Hepatocyte (in vitro differentiated cells): ENCODE data around the gene LSR. TPM values are rescaled to one million over a fixed set of nuclear protein-coding genes. Genes with fewer than 3 reads are reported as not detected.

Experiments
- DNase-seq: peaks from one replicate; pipeline ENCODE4 v3.0.0-alpha.2; 2016; ENCODE audit warnings: low spot score
- H2AFZ ChIP-seq: fragments of 200-600 bp; sonication (generic); 2 replicates; pipeline ENCODE4 v1.6.0; 2016; ENCODE audit warnings: antibody characterized with exemption, mild to moderate bottlenecking
- H3K27ac ChIP-seq: fragments of 200-600 bp; sonication (generic); 2 replicates; pipeline ENCODE4 v1.5.1; 2016; ENCODE audit warnings: mild to moderate bottlenecking
- H3K27me3 ChIP-seq: fragments of 200-600 bp; sonication (generic); 2 replicates; pipeline ENCODE4 v1.6.1; 2016
- H3K36me3 ChIP-seq: fragments of 200-600 bp; sonication (generic); replicated peaks from 2 replicates; pipeline ENCODE4 v1.5.1; 2016; ENCODE audit warnings: low read depth; ENCODE audit not compliant: insufficient read depth
- H3K4me1 ChIP-seq: fragments of 200-600 bp; sonication (generic); 2 replicates; pipeline ENCODE4 v1.5.1; 2016; ENCODE audit warnings: mild to moderate bottlenecking, moderate library complexity; ENCODE audit not compliant: insufficient read depth
- H3K4me2 ChIP-seq: fragments of 200-600 bp; sonication (generic); 2 replicates; pipeline ENCODE4 v1.6.0; 2016
- H3K4me3 ChIP-seq: fragments of 200-600 bp; sonication (generic); 2 replicates; pipeline ENCODE4 v1.5.1; 2016; ENCODE audit warnings: mild to moderate bottlenecking
- H3K79me2 ChIP-seq: fragments of 200-600 bp; sonication (generic); 2 replicates; pipeline ENCODE4 v1.6.0; 2017; ENCODE audit warnings: mild to moderate bottlenecking
- H3K9me2 ChIP-seq: fragments of 200-600 bp; sonication (generic); replicated peaks from 2 replicates; pipeline ENCODE4 v1.6.0; 2017; ENCODE audit warnings: mild to moderate bottlenecking; ENCODE audit not compliant: insufficient read depth
- H3K9me3 ChIP-seq: fragments of 200-600 bp; sonication (generic); 2 replicates; pipeline ENCODE4 v1.5.1; 2016; ENCODE audit warnings: low read depth, mild to moderate bottlenecking
- H4K20me1 ChIP-seq: fragments of 200-600 bp; sonication (generic); 2 replicates; pipeline ENCODE4 v1.6.0; 2016; ENCODE audit warnings: mild to moderate bottlenecking; ENCODE audit not compliant: insufficient read depth, poor library complexity, severe bottlenecking
- CTCF ChIP-seq: fragments of 200-600 bp; sonication (generic); IDR thresholded peaks from 2 replicates; pipeline ENCODE4 v1.5.1; 2016; ENCODE audit warnings: antibody characterized with exemption, mild to moderate bottlenecking; ENCODE audit not compliant: poor library complexity
- EZH2 ChIP-seq: fragments of 200-600 bp; sonication (generic); IDR thresholded peaks from 2 replicates; pipeline ENCODE4 v1.6.1; 2016; ENCODE audit warnings: antibody characterized with exemption, mild to moderate bottlenecking, borderline replicate concordance
- EZH2phosphoT487 ChIP-seq: fragments of 200-600 bp; sonication (generic); IDR thresholded peaks from one replicate; pipeline ENCODE4 v1.6.1; 2018; ENCODE audit warnings: antibody characterized with exemption, mild to moderate bottlenecking, low read depth, moderate library complexity; ENCODE audit not compliant: unreplicated experiment, severe bottlenecking
- WGBS: methylation state at CpG from one replicate; pipeline ENCODE4 v1.1.6; 2016; ENCODE audit warnings: low lambda C conversion rate; ENCODE audit errors: missing lambda C conversion rate; 5-methylcytosine and 5-hydroxymethylcytosine counted together
- polyA plus RNA-seq: library from polyadenylated mRNA; unstranded; fragments of >200 nt; fragmentation: Nextera tagmentation; extraction: Ambion mirVana; gene quantifications from 2 replicates; pipeline ENCODE4 v1.2.1, GENCODE V29; 2016
- total RNA-seq: library from RNA; depleted of rRNA; stranded (reverse); fragments of >200 nt; gene quantifications from 2 replicates; pipeline ENCODE4 v1.2.3, GENCODE V29; 2014

Gene LSR
- total and polyA plus RNA-seq, 2 experiments from 2014 or later: 89.9 to 296 TPM

GRCh38 chr19:35229601-35230000 lies 19.2 kb upstream of the LSR start:
- TF ChIP-seq CTCF (no peak), EZH2 (no peak), EZH2phosphoT487 (no peak)
- H3K36me3 ChIP-seq: no peaks in the 10 kb centered on the region
- H3K4me2 ChIP-seq: no peak overlapping the region
- H3K9me2 ChIP-seq: no peaks in the 10 kb centered on the region
- no peak for DNase-seq
- no peaks in the 10 kb centered on the region for H4K20me1 ChIP-seq
- 91% methylated on average over 8 of the region's 8 CpGs for WGBS
- no peaks in the 10 kb centered on the region for H3K79me2 ChIP-seq
- H2AFZ ChIP-seq: no peak overlapping the region
- no peak overlapping the region for H3K4me3 ChIP-seq
- H3K4me1 ChIP-seq: no peaks in the 10 kb centered on the region
- H3K27me3 ChIP-seq: no peaks in the 10 kb centered on the region
- no peaks in the 10 kb centered on the region for H3K9me3 ChIP-seq
- H3K27ac ChIP-seq: no peak overlapping the region

- H3K79me2 ChIP-seq: no peaks in the 10 kb centered on the region
- no peak overlapping the region for H2AFZ ChIP-seq
- DNase-seq: no peak
- no peak overlapping the region for H3K27ac ChIP-seq
- no peaks in the 10 kb centered on the region for H4K20me1 ChIP-seq
- no peaks in the 10 kb centered on the region for H3K9me2 ChIP-seq
- no peak overlapping the region for H3K4me2 ChIP-seq
- H3K4me3 ChIP-seq: no peak overlapping the region
- H3K9me3 ChIP-seq: no peaks in the 10 kb centered on the region
- H3K4me1 ChIP-seq: no peaks in the 10 kb centered on the region
- no peaks in the 10 kb centered on the region for H3K27me3 ChIP-seq
- H3K36me3 ChIP-seq: no peaks in the 10 kb centered on the region
- WGBS: 88% methylated on average over 14 of the region's 14 CpGs
- TF ChIP-seq CTCF (no peak), EZH2 (no peak), EZH2phosphoT487 (no peak)
Measured at GRCh38 chr19:35231956-35232645, 16.7 kb upstream of the LSR start.

- H3K36me3 ChIP-seq: no peaks in the 10 kb centered on the region
- no peak overlapping the region for H3K27ac ChIP-seq
- TF ChIP-seq EZH2 (no peak), CTCF (no peak), EZH2phosphoT487 (no peak)
- no peaks in the 10 kb centered on the region for H4K20me1 ChIP-seq
- 56% methylated on average over 5 of the region's 5 CpGs for WGBS
- no peaks in the 10 kb centered on the region for H3K79me2 ChIP-seq
- no peaks in the 10 kb centered on the region for H3K4me1 ChIP-seq
- H3K4me2 ChIP-seq: no peak overlapping the region
- no peaks in the 10 kb centered on the region for H3K27me3 ChIP-seq
- no peak overlapping the region for H2AFZ ChIP-seq
- H3K4me3 ChIP-seq: no peak overlapping the region
- DNase-seq: no peak
- no peaks in the 10 kb centered on the region for H3K9me2 ChIP-seq
- no peaks in the 10 kb centered on the region for H3K9me3 ChIP-seq
Measured at GRCh38 chr19:35232912-35233311, 15.9 kb upstream of the LSR start.
